ENCODE measurements around the gene FNDC3B. TPM values are rescaled to one million over a fixed set of nuclear protein-coding genes. Genes with fewer than 3 reads are reported as not detected.

Gene FNDC3B
- total RNA-seq, 2 experiments from 2014 or later, result 10.6 to 12.0 TPM

- POLR2A ChIA-PET, result no interaction called here
- Mint-ChIP-seq H3K4me3 (no peak overlapping the region), H3K4me1 (ENCODE audit: low read depth) (no peaks in the 10 kb centered on the region), H3K9me3 (no peaks in the 10 kb centered on the region), H3K36me3 (ENCODE audit: low read depth) (peaks cover 13% of the 10 kb centered on the region), H3K27me3 (no peaks in the 10 kb centered on the region), H3K27ac (no peak overlapping the region)
- CTCF ChIA-PET, result no interaction called here
- TF ChIP-seq CTCF (IDR thresholded peaks at IDR 0.05), result no peak
- intact Hi-C loops (cut with micrococcal nuclease), result loop anchor here (10.0 kb wide), 1 partner anchor 269 kb away; the partner anchor contains the start of gene FNDC3B
- ATAC-seq, result no peak
- no peak for DNase-seq
Observed at GRCh38 chr3:172303941-172304558, 264.7 kb downstream of the FNDC3B start.

- no peaks in the 10 kb centered on the region for H3K27me3 Mint-ChIP-seq
- no peak overlapping the region for H3K27ac Mint-ChIP-seq
- no peak overlapping the region for H3K4me3 Mint-ChIP-seq
- ATAC-seq, result no peak
- H3K36me3 Mint-ChIP-seq (ENCODE audit: low read depth), result peaks cover 13% of the 10 kb centered on the region
- intact Hi-C loops (cut with micrococcal nuclease), result loop anchor here (10.0 kb wide), 1 partner anchor 271 kb away; the partner anchor contains the start of gene FNDC3B
- CTCF ChIA-PET, result no interaction called here
- POLR2A ChIA-PET, result no interaction called here
- no peak for TF ChIP-seq CTCF (IDR thresholded peaks at IDR 0.05)
- no peaks in the 10 kb centered on the region for H3K9me3 Mint-ChIP-seq
- H3K4me1 Mint-ChIP-seq (ENCODE audit: low read depth), result no peaks in the 10 kb centered on the region
- no peak for DNase-seq
Observed at GRCh38 chr3:172305552-172305951, 266.2 kb downstream of the FNDC3B start.

- H3K4me1 Mint-ChIP-seq (ENCODE audit: low read depth), result no peaks in the 10 kb centered on the region
- TF ChIP-seq CTCF (IDR thresholded peaks at IDR 0.05), result no peak
- H3K27me3 Mint-ChIP-seq, result no peaks in the 10 kb centered on the region
- ATAC-seq (no peak), DNase-seq (no peak)
- CTCF ChIA-PET, result no interaction called here
- H3K4me3 Mint-ChIP-seq, result no peak overlapping the region
- H3K27ac Mint-ChIP-seq, result no peak overlapping the region
- POLR2A ChIA-PET, result no interaction called here
- peaks cover 14% of the 10 kb centered on the region for H3K36me3 Mint-ChIP-seq (ENCODE audit: low read depth)
- no peaks in the 10 kb centered on the region for H3K9me3 Mint-ChIP-seq
- intact Hi-C loops (cut with micrococcal nuclease), result loop anchor here (10.0 kb wide), 1 partner anchor 271 kb away; the partner anchor contains the start of gene FNDC3B
Observed at GRCh38 chr3:172305974-172306373, 266.6 kb downstream of the FNDC3B start.

- Mint-ChIP-seq H3K27ac (no peak overlapping the region), H3K4me1 (ENCODE audit: low read depth) (no peaks in the 10 kb centered on the region), H3K36me3 (ENCODE audit: low read depth) (peaks cover 21% of the 10 kb centered on the region), H3K4me3 (no peak overlapping the region), H3K27me3 (no peaks in the 10 kb centered on the region), H3K9me3 (no peaks in the 10 kb centered on the region)
- intact Hi-C loops (cut with micrococcal nuclease), result loop anchor here (10.0 kb wide), 1 partner anchor 272 kb away; the partner anchor contains the start of gene FNDC3B
- ChIA-PET CTCF (interaction anchor here (1.8 kb wide), 1 partner anchor 25 kb away, joined by 11 read pairs; no protein-coding TSS in a partner anchor), POLR2A (no interaction called here)
- DNase-seq (no peak), ATAC-seq (no peak)
- TF ChIP-seq CTCF (IDR thresholded peaks at IDR 0.05), result no peak
Observed at GRCh38 chr3:172307141-172307560, 267.8 kb downstream of the FNDC3B start.

- Mint-ChIP-seq H3K9me3 (no peaks in the 10 kb centered on the region), H3K36me3 (ENCODE audit: low read depth) (peaks cover 17% of the 10 kb centered on the region), H3K4me1 (ENCODE audit: low read depth) (no peaks in the 10 kb centered on the region), H3K4me3 (no peak overlapping the region), H3K27ac (no peak overlapping the region), H3K27me3 (no peaks in the 10 kb centered on the region)
- intact Hi-C loops (cut with micrococcal nuclease), result loop anchor here (10.0 kb wide), 1 partner anchor 274 kb away; the partner anchor contains the start of gene FNDC3B
- no peak for DNase-seq
- TF ChIP-seq CTCF (IDR thresholded peaks at IDR 0.05), result no peak
- ChIA-PET POLR2A (interaction anchor here (1.0 kb wide), 1 partner anchor 16 kb away, joined by 3 read pairs; no protein-coding TSS in a partner anchor), CTCF (no interaction called here)
- ATAC-seq, result no peak
Observed at GRCh38 chr3:172309059-172309458, 269.7 kb downstream of the FNDC3B start.

Measured in activated CD8-positive, alpha-beta T cell treated with anti-CD3 and anti-CD28 coated beads for 36 hours (primary cell).